ENCODE measurements around the gene MAGEB1.

The MAGEB1 gene

GRCh38 chrX:30246769-30247489 lies at the start of gene MAGEB1:
Gene MAGEB1, plus strand, starts transcription at chrX:30247146. Its CDS starts 3,348 bp downstream, at chrX:30250494.
- no peak within 1 kb of the TSS for H3K27ac ChIP-seq
- no peak for TF ChIP-seq ZFX (IDR thresholded peaks at IDR 0.05)
- TF ChIP-seq CTCF (conservative IDR thresholded peaks at IDR 0.05): no peak; the same call in 1 of the 2 replicates

GRCh38 chrX:30212172-30212571 lies 34.8 kb upstream of the MAGEB1 start:
- H3K27ac ChIP-seq: no peak overlapping the region
- TF ChIP-seq ZFX (IDR thresholded peaks at IDR 0.05) (no peak), CTCF (conservative IDR thresholded peaks at IDR 0.05) (no peak)

GRCh38 chrX:30215357-30215843 lies 31.5 kb upstream of the MAGEB1 start, which contains the start of gene MAGEB2:
Gene MAGEB2, plus strand, starts transcription at chrX:30215563. Its CDS starts 3,018 bp downstream, at chrX:30218581.
- no peak within 1 kb of the TSS for H3K27ac ChIP-seq
- TF ChIP-seq CTCF (conservative IDR thresholded peaks at IDR 0.05) (no peak; the same call in 1 of the 2 replicates), ZFX (IDR thresholded peaks at IDR 0.05) (no peak)

- no peak for TF ChIP-seq ZFX (IDR thresholded peaks at IDR 0.05)
- TF ChIP-seq CTCF (conservative IDR thresholded peaks at IDR 0.05): no peak
- H3K27ac ChIP-seq: no peak overlapping the region
Measured at GRCh38 chrX:30217465-30217864, 29.5 kb upstream of the MAGEB1 start.

GRCh38 chrX:30219372-30219771 lies 27.6 kb upstream of the MAGEB1 start:
- no peak overlapping the region for H3K27ac ChIP-seq

GRCh38 chrX:30220661-30221060 lies 26.3 kb upstream of the MAGEB1 start:
- TF ChIP-seq CTCF (conservative IDR thresholded peaks at IDR 0.05) (no peak), ZFX (IDR thresholded peaks at IDR 0.05) (no peak)
- no peak overlapping the region for H3K27ac ChIP-seq

More at GRCh38 chrX:30219372-30219771, 27.6 kb upstream of the MAGEB1 start:
- no peak for TF ChIP-seq CTCF (conservative IDR thresholded peaks at IDR 0.05)
- no peak for TF ChIP-seq ZFX (IDR thresholded peaks at IDR 0.05)

- no peak for TF ChIP-seq ZFX (IDR thresholded peaks at IDR 0.05)
- no peak for TF ChIP-seq CTCF (conservative IDR thresholded peaks at IDR 0.05)
- H3K27ac ChIP-seq: no peak overlapping the region
Measured at GRCh38 chrX:30224536-30224935, 22.4 kb upstream of the MAGEB1 start.

Data from C4-2B (cell line).